Stomach (tissue), 9 donors: ENCODE measurements around the gene PTCSC3. TPM values are rescaled to one million over a fixed set of nuclear protein-coding genes. Genes with fewer than 3 reads are reported as not detected.

Experiments used
- DNase-seq, 2 donors: peaks; one replicate each; pipeline versions ENCODE4 v3.0.0 to v3.0.0-alpha.2; 2013 to 2019
- H3K27ac ChIP-seq, 5 donors: fragments of 200-600 bp in 4 of 5; sonication (generic) in 4 of 5; one replicate each; pipeline ENCODE4 v1.5.1; 2013 to 2019; ENCODE audit warnings: mild to moderate bottlenecking in 1 of 5, moderate library complexity in 1 of 5
- H3K27me3 ChIP-seq, 3 donors: fragments of 200-600 bp; sonication (generic); one replicate each; pipeline ENCODE4 v1.5.1; 2017 to 2019; ENCODE audit warnings: mixed run types in 1 of 3
- H3K36me3 ChIP-seq, 4 donors: fragments of 200-600 bp; sonication (generic); 1 replicate in 3 of 4; 2 replicates in 1 of 4; pipeline ENCODE4 v1.5.1; 2016 to 2019
- H3K4me1 ChIP-seq, 4 donors: fragments of 200-600 bp; sonication (generic); one replicate each; pipeline ENCODE4 v1.5.1; 2016 to 2019
- H3K4me3 ChIP-seq, 4 donors: fragments of 200-600 bp; sonication (generic) in 3 of 4; one replicate each; pipeline ENCODE4 v1.5.1; 2016 to 2019; ENCODE audit warnings: mild to moderate bottlenecking in 1 of 4
- H3K9me3 ChIP-seq, 4 donors: fragments of 200-600 bp; sonication (generic); one replicate each; pipeline ENCODE4 v1.5.1; 2016 to 2019
- EP300 ChIP-seq: sonication (generic); formaldehyde crosslinking; IDR thresholded peaks from one replicate; pipeline ENCODE4 v1.6.1; 2017; ENCODE audit warnings: antibody characterized with exemption
- POLR2A ChIP-seq, 4 donors: fragments of 450-650 bp; IDR thresholded peaks; one replicate each; pipeline ENCODE4 v1.6.1; 2016; ENCODE audit warnings: antibody characterized with exemption in 4 of 4, control low read depth in 2 of 4, mild to moderate bottlenecking in 1 of 4, moderate library complexity in 1 of 4
- POLR2AphosphoS5 ChIP-seq, 3 donors: sonication (generic); formaldehyde crosslinking; IDR thresholded peaks; one replicate each; pipeline ENCODE4 v1.6.1; 2016; ENCODE audit warnings: antibody characterized with exemption in 3 of 3
- WGBS, 5 donors: extraction: QIAGEN DNeasy Blood & Tissue Kit in 3 of 5; methylation state at CpG; one replicate each; pipeline versions ENCODE4 v1.1.5 to v1.1.7; 2013 to 2018; 5-methylcytosine and 5-hydroxymethylcytosine counted together
- intact Hi-C: fragments of 100-400 bp; cut with DNase I; formaldehyde crosslinking; loops from one replicate; pipeline ENCODE4 v1.15.1; 2023; ENCODE audit warnings: low total_unique reads
- polyA plus RNA-seq, 3 donors: library from polyadenylated mRNA; stranded (reverse); fragments of 200-250 nt; gene quantifications; one replicate each; pipeline ENCODE4 v1.2.3, GENCODE V29; 2013
- total RNA-seq, 5 donors: library from RNA; depleted of rRNA; stranded (reverse); fragments of >200 nt; gene quantifications; one replicate each; pipeline versions ENCODE4 v1.1.0 to v1.2.3, GENCODE V29; 2014 to 2016
- TF ChIP-seq, protein P1 (sequence below), 7 experiments: fragments of 450-650 bp in 4 of 7; fragments of 200-600 bp in 3 of 7; sonication (generic) in 3 of 7; IDR thresholded peaks; one replicate each; pipeline ENCODE4 v1.5.1; 2016 to 2019; ENCODE audit warnings: antibody characterized with exemption in 7 of 7, control low read depth in 2 of 7, mild to moderate bottlenecking in 1 of 7
- donor health status: healthy with polysubstance abuse.
- donor health status: Bipolar disorder and iron deficiency.
- donor health status: healthy.

Gene PTCSC3
- total and polyA plus RNA-seq, 8 donors: 0.65 TPM; not detected in 7

DNA sequence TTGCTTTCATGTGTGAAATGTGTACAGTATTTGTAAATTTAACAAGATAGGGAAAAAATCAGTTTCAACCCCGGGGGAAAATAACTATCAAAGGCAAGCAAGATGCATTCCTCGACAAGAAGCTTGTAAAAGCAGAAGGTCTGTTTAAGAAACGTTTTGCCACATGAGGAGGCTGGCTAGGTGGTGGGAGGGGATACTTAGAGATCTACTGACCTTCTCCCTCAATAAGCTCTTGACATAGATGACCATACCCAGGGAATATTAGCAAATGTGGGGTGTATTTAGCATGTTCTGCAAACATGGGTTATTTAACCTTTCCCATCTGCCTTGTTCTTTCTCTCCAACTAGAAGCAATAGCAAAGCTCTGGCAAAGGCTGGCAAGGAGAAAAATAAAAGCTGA, 4.9 kb downstream of the PTCSC3 start:
- no peaks in the 10 kb centered on the region for H3K27me3 ChIP-seq
- TF ChIP-seq POLR2A (IDR thresholded peaks at IDR 0.05) (no peak), EP300 (no peak), POLR2AphosphoS5 (IDR thresholded peaks at IDR 0.05) (no peak)
- TF ChIP-seq, protein P1, sequence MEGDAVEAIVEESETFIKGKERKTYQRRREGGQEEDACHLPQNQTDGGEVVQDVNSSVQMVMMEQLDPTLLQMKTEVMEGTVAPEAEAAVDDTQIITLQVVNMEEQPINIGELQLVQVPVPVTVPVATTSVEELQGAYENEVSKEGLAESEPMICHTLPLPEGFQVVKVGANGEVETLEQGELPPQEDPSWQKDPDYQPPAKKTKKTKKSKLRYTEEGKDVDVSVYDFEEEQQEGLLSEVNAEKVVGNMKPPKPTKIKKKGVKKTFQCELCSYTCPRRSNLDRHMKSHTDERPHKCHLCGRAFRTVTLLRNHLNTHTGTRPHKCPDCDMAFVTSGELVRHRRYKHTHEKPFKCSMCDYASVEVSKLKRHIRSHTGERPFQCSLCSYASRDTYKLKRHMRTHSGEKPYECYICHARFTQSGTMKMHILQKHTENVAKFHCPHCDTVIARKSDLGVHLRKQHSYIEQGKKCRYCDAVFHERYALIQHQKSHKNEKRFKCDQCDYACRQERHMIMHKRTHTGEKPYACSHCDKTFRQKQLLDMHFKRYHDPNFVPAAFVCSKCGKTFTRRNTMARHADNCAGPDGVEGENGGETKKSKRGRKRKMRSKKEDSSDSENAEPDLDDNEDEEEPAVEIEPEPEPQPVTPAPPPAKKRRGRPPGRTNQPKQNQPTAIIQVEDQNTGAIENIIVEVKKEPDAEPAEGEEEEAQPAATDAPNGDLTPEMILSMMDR (IDR thresholded peaks at IDR 0.05): no peak
- 40 to 56% (median 54%) methylated on average over 3 of the region's 3 CpGs for WGBS, 5 donors

GRCh38 chr14:36167431-36167830, 9.1 kb downstream of the PTCSC3 start:
- no peaks in the 10 kb centered on the region for H3K9me3 ChIP-seq
- H3K4me3 ChIP-seq: no peak overlapping the region
- 57 to 73% (median 70%) methylated on average over 5 of the region's 5 CpGs for WGBS, 5 donors
- peaks cover 0 to 1% (median 0%) of the 10 kb centered on the region in 3 donors for H3K27me3 ChIP-seq
- DNase-seq: no peak
- no peak for TF ChIP-seq POLR2AphosphoS5 (IDR thresholded peaks at IDR 0.05)
- TF ChIP-seq POLR2A (IDR thresholded peaks at IDR 0.05): no peak
- TF ChIP-seq, protein P1 (IDR thresholded peaks at IDR 0.05): no peak
- TF ChIP-seq EP300: no peak
- H3K36me3 ChIP-seq: no peaks in the 10 kb centered on the region
- H3K4me1 ChIP-seq: no peaks in the 10 kb centered on the region
- no peak overlapping the region for H3K27ac ChIP-seq
- intact Hi-C loops: no loop called here

More for the DNA sequence above, 4.9 kb downstream of the PTCSC3 start:
- no peak for DNase-seq
- Histone ChIP-seq H3K9me3 (no peaks in the 10 kb centered on the region), H3K4me3 (no peak overlapping the region), H3K4me1 (no peaks in the 10 kb centered on the region), H3K27ac (no peak overlapping the region), H3K36me3 (no peaks in the 10 kb centered on the region)
- intact Hi-C loops: no loop called here

DNA sequence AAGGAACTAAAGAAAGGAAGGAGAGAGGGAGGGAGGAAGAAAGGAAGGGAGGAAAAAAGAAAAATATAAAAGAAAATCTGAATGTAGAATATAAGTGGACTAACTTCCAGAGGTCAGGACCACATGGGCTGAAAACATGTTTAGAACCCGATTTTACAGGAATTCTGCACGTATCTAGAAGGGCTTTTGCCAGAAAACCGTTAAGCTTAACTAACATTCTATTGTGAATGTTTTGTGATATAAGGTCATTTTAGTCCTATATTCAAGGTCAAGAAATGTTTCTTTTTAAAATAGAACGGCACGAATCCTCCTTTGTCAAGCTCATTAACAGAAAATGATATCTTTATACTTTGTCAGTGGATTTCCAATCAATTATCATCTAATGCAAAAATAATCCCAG, 13.1 kb downstream of the PTCSC3 start:
- TF ChIP-seq POLR2A (IDR thresholded peaks at IDR 0.05) (no peak), EP300 (no peak), POLR2AphosphoS5 (IDR thresholded peaks at IDR 0.05) (no peak)
- TF ChIP-seq, protein P1 (IDR thresholded peaks at IDR 0.05): no peak
- Histone ChIP-seq H3K4me3 (no peak overlapping the region), H3K9me3 (no peaks in the 10 kb centered on the region), H3K4me1 (no peaks in the 10 kb centered on the region), H3K27ac (no peak overlapping the region), H3K27me3 (peaks cover 0 to 13% (median 0%) of the 10 kb centered on the region in 3 donors), H3K36me3 (no peaks in the 10 kb centered on the region)
- no peak for DNase-seq
- 69 to 81% (median 73%) methylated on average over 5 of the region's 5 CpGs for WGBS, 5 donors
- intact Hi-C loops: no loop called here

DNA sequence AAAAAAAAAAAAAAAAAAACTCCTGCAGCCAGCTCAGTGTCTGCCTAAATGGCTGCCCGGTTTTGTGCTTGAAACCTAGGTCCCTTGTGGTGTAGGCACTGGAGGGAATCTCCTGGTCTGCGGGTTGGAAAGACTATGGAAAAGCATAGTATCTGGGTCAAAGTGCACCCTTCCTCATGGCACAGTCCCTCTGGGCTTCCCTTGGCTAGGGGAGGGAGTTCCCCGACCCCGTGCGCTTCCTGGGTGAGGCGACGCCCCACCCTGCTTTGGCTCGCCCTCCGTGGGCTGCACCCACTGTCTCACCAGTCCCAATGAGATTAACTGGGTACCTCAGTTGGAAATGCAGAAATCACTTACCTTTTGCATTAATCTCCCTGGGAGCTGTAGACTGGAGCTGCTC, 14.3 kb downstream of the PTCSC3 start:
- Histone ChIP-seq H3K36me3 (no peaks in the 10 kb centered on the region), H3K27me3 (peaks cover 0 to 13% (median 0%) of the 10 kb centered on the region in 3 donors), H3K9me3 (no peaks in the 10 kb centered on the region), H3K4me3 (no peak overlapping the region), H3K27ac (no peak overlapping the region), H3K4me1 (no peaks in the 10 kb centered on the region)
- 56 to 77% (median 70%) methylated on average over 9 of the region's 9 CpGs for WGBS, 5 donors
- TF ChIP-seq, protein P1 (IDR thresholded peaks at IDR 0.05): no peak
- TF ChIP-seq POLR2A (IDR thresholded peaks at IDR 0.05) (no peak), EP300 (no peak), POLR2AphosphoS5 (IDR thresholded peaks at IDR 0.05) (no peak)
- intact Hi-C loops: no loop called here
- no peak for DNase-seq
